ENCODE measurements around the gene PTGER3. TPM values are rescaled to one million over a fixed set of nuclear protein-coding genes. Genes with fewer than 3 reads are reported as not detected.

Gene PTGER3
- total and polyA plus RNA-seq, 7 experiments from 2014 or later = 0.07 to 4.3 (median 3.1) TPM; not detected in 3

GRCh38 chr1:71054281-71054731 lies 6.7 kb upstream of the PTGER3 start:
- Histone ChIP-seq H3K27me3 (ENCODE audit: control insufficient read depth in 2 of 2, insufficient read depth in 2 of 2, low read length in 2 of 2) (no peaks in the 10 kb centered on the region), H3K4me1 (ENCODE audit: control insufficient read depth in 2 of 2, insufficient read depth in 2 of 2, low read length in 2 of 2) (no peaks in the 10 kb centered on the region), H3K4me3 (ENCODE audit: low read length) (no peak overlapping the region), H3K9me3 (ENCODE audit: control insufficient read depth in 2 of 3, low read length in 3 of 3) (no peaks in the 10 kb centered on the region), H3K36me3 (ENCODE audit: control insufficient read depth in 2 of 3, insufficient read depth in 3 of 3, low read length in 3 of 3) (no peaks in the 10 kb centered on the region), H3K27ac (ENCODE audit: low read depth, low read length) (no peak overlapping the region)
- DNase-seq (no peak), ATAC-seq (peak; percentile 11)
- Mint-ChIP-seq H3K36me3 (peaks cover 0 to 4% (median 0%) of the 10 kb centered on the region in 5 donors), H3K4me3 (no peak overlapping the region), H3K27ac (no peak overlapping the region), H3K4me1 (peaks cover 0 to 4% (median 4%) of the 10 kb centered on the region in 7 donors), H3K27me3 (peaks cover 0 to 14% (median 0%) of the 10 kb centered on the region in 5 donors), H3K9me3 (no peaks in the 10 kb centered on the region)
- POLR2A ChIA-PET = no interaction called here
- intact Hi-C loops (cut with micrococcal nuclease) = loop anchor here (2.0 to 10.0 kb wide), 3 partner anchors 26 to 920 kb away; partner anchors contain the start of gene ZRANB2 (in 1 of the 2)
- CTCF ChIA-PET = no interaction called here

DNA sequence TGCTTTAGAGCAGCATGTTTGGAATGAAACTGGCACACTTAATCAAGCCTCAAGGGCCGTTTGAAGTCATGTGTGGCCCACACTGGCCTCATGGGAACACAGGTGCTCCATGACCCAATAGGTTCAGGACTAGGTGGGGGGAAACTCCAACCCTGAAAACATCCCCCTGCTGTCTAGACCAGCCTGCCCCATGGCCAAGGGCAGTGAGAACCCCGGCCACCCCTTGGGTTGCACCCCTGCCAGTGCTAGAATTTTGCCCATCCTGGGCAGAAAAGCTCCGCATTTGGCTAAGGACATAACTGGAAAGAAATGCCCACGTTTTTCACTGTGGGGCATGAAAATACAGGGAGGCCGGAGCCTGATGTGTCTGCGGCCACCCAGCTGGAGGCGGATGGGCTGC lies 6.1 kb upstream of the PTGER3 start:
- Mint-ChIP-seq H3K27ac (peak overlapping the region in 1 of 9 donors; percentile 69), H3K4me1 (peaks cover 0 to 4% (median 4%) of the 10 kb centered on the region in 7 donors), H3K9me3 (no peaks in the 10 kb centered on the region), H3K4me3 (no peak overlapping the region), H3K27me3 (peaks cover 0 to 19% (median 3%) of the 10 kb centered on the region in 5 donors), H3K36me3 (peaks cover 0 to 3% (median 0%) of the 10 kb centered on the region in 5 donors)
- H3K4me1 ChIP-seq (ENCODE audit: control insufficient read depth in 2 of 2, insufficient read depth in 2 of 2, low read length in 2 of 2) = no peaks in the 10 kb centered on the region
- H3K27me3 ChIP-seq (ENCODE audit: control insufficient read depth in 2 of 2, insufficient read depth in 2 of 2, low read length in 2 of 2) = peaks cover 0 to under 1% of the 10 kb centered on the region in 2 donors
- no peaks in the 10 kb centered on the region for H3K36me3 ChIP-seq (ENCODE audit: control insufficient read depth in 2 of 3, insufficient read depth in 3 of 3, low read length in 3 of 3)
- no peak for DNase-seq
- H3K9me3 ChIP-seq (ENCODE audit: control insufficient read depth in 2 of 3, low read length in 3 of 3) = no peaks in the 10 kb centered on the region
- H3K27ac ChIP-seq (ENCODE audit: low read depth, low read length) = no peak overlapping the region
- ChIA-PET POLR2A (no interaction called here), CTCF (no interaction called here)
- intact Hi-C loops (cut with micrococcal nuclease) = loop anchor here (2.0 to 10.0 kb wide), 3 partner anchors 27 to 919 kb away; partner anchors contain the start of gene ZRANB2 (in 1 of the 2)
- no peak for ATAC-seq
- H3K4me3 ChIP-seq (ENCODE audit: low read length) = no peak overlapping the region

- H3K27ac ChIP-seq (ENCODE audit: low read depth, low read length) = no peak overlapping the region
- CTCF ChIA-PET = no interaction called here
- no peak overlapping the region for H3K4me3 ChIP-seq (ENCODE audit: low read length)
- Mint-ChIP-seq H3K27me3 (peaks cover under 1 to 25% (median 8%) of the 10 kb centered on the region in 5 donors), H3K9me3 (no peaks in the 10 kb centered on the region), H3K36me3 (peaks cover 0 to 3% (median 0%) of the 10 kb centered on the region in 5 donors), H3K27ac (peak overlapping the region in 4 of 9 donors; percentile 6 to 77 (median 48)), H3K4me3 (no peak overlapping the region), H3K4me1 (peaks cover 0 to 5% (median 5%) of the 10 kb centered on the region in 7 donors)
- no peak for ATAC-seq
- intact Hi-C loops (cut with micrococcal nuclease) = loop anchor here in 1 of 2 donors (5.0 to 10.0 kb wide), 2 partner anchors 541 to 918 kb away; no protein-coding TSS in a partner anchor
- no peaks in the 10 kb centered on the region for H3K36me3 ChIP-seq (ENCODE audit: control insufficient read depth in 2 of 3, insufficient read depth in 3 of 3, low read length in 3 of 3)
- H3K4me1 ChIP-seq (ENCODE audit: control insufficient read depth in 2 of 2, insufficient read depth in 2 of 2, low read length in 2 of 2) = no peaks in the 10 kb centered on the region
- H3K9me3 ChIP-seq (ENCODE audit: control insufficient read depth in 2 of 3, low read length in 3 of 3) = no peaks in the 10 kb centered on the region
- POLR2A ChIA-PET = interaction anchor here (0.8 kb wide), 1 partner anchor 28 kb away, joined by 3 read pairs; the partner anchor contains the start of gene ZRANB2
- peaks cover 0 to 7% of the 10 kb centered on the region in 2 donors for H3K27me3 ChIP-seq (ENCODE audit: control insufficient read depth in 2 of 2, insufficient read depth in 2 of 2, low read length in 2 of 2)
- DNase-seq = no peak
Measured at GRCh38 chr1:71053146-71053545, 5.5 kb upstream of the PTGER3 start.

- peak in 6 of 9 donors; percentile 10 to 40 (median 34) for DNase-seq
- no peak overlapping the region for H3K27ac ChIP-seq (ENCODE audit: low read depth, low read length)
- peak; percentile 58 for ATAC-seq
- H3K4me3 ChIP-seq (ENCODE audit: low read length) = no peak overlapping the region
- Mint-ChIP-seq H3K27me3 (peaks cover 27 to 51% (median 34%) of the 10 kb centered on the region in 5 donors), H3K4me3 (no peak overlapping the region), H3K27ac (no peak overlapping the region), H3K4me1 (peaks cover 6 to 27% (median 20%) of the 10 kb centered on the region in 7 donors), H3K9me3 (peaks cover 0 to 3% (median 0%) of the 10 kb centered on the region in 11 donors), H3K36me3 (no peaks in the 10 kb centered on the region)
- peaks cover 14 to 15% of the 10 kb centered on the region in 2 donors for H3K27me3 ChIP-seq (ENCODE audit: control insufficient read depth in 2 of 2, insufficient read depth in 2 of 2, low read length in 2 of 2)
- POLR2A ChIA-PET = no interaction called here
- H3K9me3 ChIP-seq (ENCODE audit: control insufficient read depth in 2 of 3, low read length in 3 of 3) = no peaks in the 10 kb centered on the region
- intact Hi-C loops (cut with micrococcal nuclease) = loop anchor here (1.0 to 10.0 kb wide), 7 partner anchors 31 to 1232 kb away; partner anchors contain the start of genes NEGR1 (in 1 of the 2) and ZRANB2 (in 1 of the 2)
- H3K4me1 ChIP-seq (ENCODE audit: control insufficient read depth in 2 of 2, insufficient read depth in 2 of 2, low read length in 2 of 2) = peaks cover 0 to 5% of the 10 kb centered on the region in 2 donors
- H3K36me3 ChIP-seq (ENCODE audit: control insufficient read depth in 2 of 3, insufficient read depth in 3 of 3, low read length in 3 of 3) = no peaks in the 10 kb centered on the region
- CTCF ChIA-PET = interaction anchor here (0.6 to 1.6 kb wide), 2 partner anchors 20 to 23 kb away, joined by 5 read pairs; no protein-coding TSS in a partner anchor
Measured at GRCh38 chr1:71049951-71050598, 2.5 kb upstream of the PTGER3 start.

DNA sequence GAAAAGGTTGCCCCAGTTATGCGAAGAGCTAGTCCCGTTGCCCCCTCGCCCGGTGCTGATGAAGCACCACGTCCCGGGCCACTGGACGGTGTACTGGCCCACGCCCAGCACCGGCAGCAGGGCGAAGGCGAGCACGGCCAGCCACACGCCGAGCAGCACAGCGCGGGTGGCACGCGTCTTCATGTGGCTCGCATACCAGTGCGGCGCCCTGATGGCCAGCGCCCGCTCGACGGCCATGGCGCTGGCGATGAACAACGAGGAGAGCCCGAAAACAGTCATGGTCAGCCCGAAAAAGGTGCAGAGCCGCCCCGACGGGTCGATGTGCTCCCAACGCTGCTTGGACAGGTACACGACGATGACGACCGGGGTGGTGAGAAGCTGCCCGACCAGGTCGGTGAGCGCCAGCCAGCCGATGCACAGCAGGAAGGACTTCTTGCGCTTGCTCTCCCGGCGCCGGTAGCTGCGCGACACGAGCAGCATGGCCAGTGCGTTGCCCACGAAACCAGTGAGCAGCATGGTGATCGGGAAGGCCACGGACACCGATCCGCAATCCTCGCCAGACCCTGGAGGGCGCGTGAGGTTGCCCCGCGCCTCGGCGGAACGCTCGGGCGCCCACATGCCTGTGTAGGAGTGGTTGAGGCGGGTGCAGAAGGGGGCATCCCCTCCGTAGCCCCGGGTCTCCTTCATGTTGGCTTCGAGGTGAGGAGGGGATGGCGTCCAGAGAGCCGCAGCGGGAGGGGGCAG lies 553 bp downstream of the PTGER3 start:
- POLR2A ChIA-PET = no interaction called here
- CTCF ChIA-PET = no interaction called here
- Mint-ChIP-seq H3K36me3 (no peaks in the 10 kb centered on the region), H3K9me3 (peaks cover 0 to 3% (median 0%) of the 10 kb centered on the region in 11 donors), H3K4me1 (peaks cover 6 to 27% (median 20%) of the 10 kb centered on the region in 7 donors), H3K4me3 (peak overlapping the region; percentile 82 to 87 (median 85)), H3K27ac (no peak overlapping the region), H3K27me3 (peaks cover 34 to 59% (median 41%) of the 10 kb centered on the region in 5 donors)
- intact Hi-C loops (cut with micrococcal nuclease) = loop anchor here in 1 of 2 donors (5.0 kb wide), 1 partner anchor 1235 kb away; the partner anchor contains the start of gene NEGR1
- ATAC-seq = peak; percentile 56
- DNase-seq = peak in 7 of 9 donors; percentile 7 to 45 (median 25)
- peak overlapping the region; percentile 55 for H3K4me3 ChIP-seq (ENCODE audit: low read length)
- no peak overlapping the region for H3K27ac ChIP-seq (ENCODE audit: low read depth, low read length)
- H3K4me1 ChIP-seq (ENCODE audit: control insufficient read depth in 2 of 2, insufficient read depth in 2 of 2, low read length in 2 of 2) = peaks cover 0 to 5% of the 10 kb centered on the region in 2 donors
- H3K36me3 ChIP-seq (ENCODE audit: control insufficient read depth in 2 of 3, insufficient read depth in 3 of 3, low read length in 3 of 3) = no peaks in the 10 kb centered on the region
- H3K27me3 ChIP-seq (ENCODE audit: control insufficient read depth in 2 of 2, insufficient read depth in 2 of 2, low read length in 2 of 2) = peaks cover 16% of the 10 kb centered on the region in 2 donors
- no peaks in the 10 kb centered on the region for H3K9me3 ChIP-seq (ENCODE audit: control insufficient read depth in 2 of 3, low read length in 3 of 3)

- Mint-ChIP-seq H3K4me3 (peak overlapping the region; percentile 12 to 87 (median 40)), H3K36me3 (no peaks in the 10 kb centered on the region), H3K4me1 (peaks cover 6 to 27% (median 20%) of the 10 kb centered on the region in 7 donors), H3K27me3 (peaks cover 39 to 63% (median 56%) of the 10 kb centered on the region in 5 donors), H3K9me3 (peaks cover 0 to 3% (median 0%) of the 10 kb centered on the region in 11 donors), H3K27ac (no peak overlapping the region)
- CTCF ChIA-PET = no interaction called here
- intact Hi-C loops (cut with micrococcal nuclease) = loop anchor here in 1 of 2 donors (5.0 kb wide), 1 partner anchor 1237 kb away; the partner anchor contains the start of gene NEGR1
- no peak for ATAC-seq
- Histone ChIP-seq H3K9me3 (ENCODE audit: control insufficient read depth in 2 of 3, low read length in 3 of 3) (no peaks in the 10 kb centered on the region), H3K4me1 (ENCODE audit: control insufficient read depth in 2 of 2, insufficient read depth in 2 of 2, low read length in 2 of 2) (peaks cover 0 to 5% of the 10 kb centered on the region in 2 donors), H3K4me3 (ENCODE audit: low read length) (no peak overlapping the region), H3K27ac (ENCODE audit: low read depth, low read length) (no peak overlapping the region), H3K36me3 (ENCODE audit: control insufficient read depth in 2 of 3, insufficient read depth in 3 of 3, low read length in 3 of 3) (no peaks in the 10 kb centered on the region), H3K27me3 (ENCODE audit: control insufficient read depth in 2 of 2, insufficient read depth in 2 of 2, low read length in 2 of 2) (peaks cover 16% of the 10 kb centered on the region in 2 donors)
- POLR2A ChIA-PET = no interaction called here
- no peak for DNase-seq
Measured at GRCh38 chr1:71045463-71046028, 2.1 kb downstream of the PTGER3 start.

Measured in naive thymus-derived CD4-positive, alpha-beta T cell (primary cell).